Smooth muscle cell (in vitro differentiated cells): ENCODE data around the gene NFIX. TPM values are rescaled to one million over a fixed set of nuclear protein-coding genes. Genes with fewer than 3 reads are reported as not detected.
"Not testable (repeated sequence)": the region's sequence is repeated elsewhere in the genome, so short reads cannot be mapped to it uniquely, and the experiment has no call there.

ENCODE experiments used
- DNase-seq: peaks from one replicate; lab custom pipeline; 2025; ENCODE audit not compliant: unreplicated experiment; lab: John Stamatoyannopoulos, UW
- H2AFZ ChIP-seq: fragments of 200-600 bp; sonication (generic); 2 replicates; pipeline ENCODE4 v1.6.0; 2016; ENCODE audit warnings: antibody characterized with exemption, low read depth, mild to moderate bottlenecking
- H3F3A ChIP-seq: fragments of 200-600 bp; sonication (generic); 2 replicates; pipeline ENCODE4 v1.6.0; 2017; ENCODE audit warnings: antibody characterized with exemption, low read depth
- H3K27ac ChIP-seq: fragments of 200-600 bp; sonication (generic); 2 replicates; pipeline ENCODE4 v1.5.1; 2016; ENCODE audit warnings: low read depth, mild to moderate bottlenecking
- H3K27me3 ChIP-seq: fragments of 200-600 bp; sonication (generic); 2 replicates; pipeline ENCODE4 v1.6.1; 2016; ENCODE audit warnings: low read depth, mild to moderate bottlenecking
- H3K36me3 ChIP-seq: fragments of 200-600 bp; sonication (generic); 2 replicates; pipeline ENCODE4 v1.5.1; 2016; ENCODE audit warnings: low read depth
- H3K4me1 ChIP-seq: fragments of 200-600 bp; sonication (generic); 2 replicates; pipeline ENCODE4 v1.5.1; 2016; ENCODE audit warnings: low read depth
- H3K4me2 ChIP-seq: fragments of 200-600 bp; sonication (generic); 2 replicates; pipeline ENCODE4 v1.6.0; 2016; ENCODE audit warnings: mild to moderate bottlenecking
- H3K4me3 ChIP-seq: fragments of 200-600 bp; sonication (generic); 2 replicates; pipeline ENCODE4 v1.5.1; 2016; ENCODE audit warnings: mild to moderate bottlenecking
- H3K79me2 ChIP-seq: fragments of 200-600 bp; sonication (generic); 2 replicates; pipeline ENCODE4 v1.6.0; 2016; ENCODE audit warnings: low read depth, mild to moderate bottlenecking
- H3K9ac ChIP-seq: fragments of 200-600 bp; sonication (generic); 2 replicates; pipeline ENCODE4 v1.6.0; 2016; ENCODE audit warnings: low read depth
- H3K9me3 ChIP-seq: fragments of 200-600 bp; sonication (generic); replicated peaks from 2 replicates; pipeline ENCODE4 v1.5.1; 2016; ENCODE audit warnings: low read depth
- H4K20me1 ChIP-seq: fragments of 200-600 bp; sonication (generic); 2 replicates; pipeline ENCODE4 v1.6.0; 2016; ENCODE audit warnings: low read depth
- CTCF ChIP-seq: fragments of 200-600 bp; sonication (generic); IDR thresholded peaks from 2 replicates; pipeline ENCODE4 v1.5.1; 2017; ENCODE audit warnings: borderline replicate concordance, mild to moderate bottlenecking, antibody characterized with exemption; ENCODE audit not compliant: insufficient read depth, poor library complexity, severe bottlenecking
- WGBS: methylation state at CpG from one replicate; pipeline ENCODE4 v1.1.7; 2016; ENCODE audit warnings: low lambda C conversion rate; 5-methylcytosine and 5-hydroxymethylcytosine counted together
- polyA plus RNA-seq: library from polyadenylated mRNA; unstranded; fragments of >200 nt; fragmentation: Nextera tagmentation; extraction: Ambion mirVana; gene quantifications from 2 replicates; pipeline ENCODE4 v1.2.1, GENCODE V29; 2016
- total RNA-seq: library from RNA; depleted of rRNA; stranded (reverse); fragments of >200 nt; gene quantifications from 2 replicates; pipeline ENCODE4 v1.2.3, GENCODE V29; 2014

Gene NFIX
- total and polyA plus RNA-seq, 2 experiments from 2014 or later: 1.9 to 2.3 TPM

- H3K4me1 ChIP-seq: peaks cover 13% of the 10 kb centered on the region
- no peaks in the 10 kb centered on the region for H3K9me3 ChIP-seq
- H3K36me3 ChIP-seq: no peaks in the 10 kb centered on the region
- 95% methylated on average over 16 of the region's 16 CpGs for WGBS
- H2AFZ ChIP-seq: no peak overlapping the region
- no peak overlapping the region for H3K27ac ChIP-seq
- H3K4me2 ChIP-seq: no peak overlapping the region
- H3K9ac ChIP-seq: no peak overlapping the region
- no peaks in the 10 kb centered on the region for H3K27me3 ChIP-seq
- H4K20me1 ChIP-seq: peaks cover 28% of the 10 kb centered on the region
- peaks cover 34% of the 10 kb centered on the region for H3K79me2 ChIP-seq
- TF ChIP-seq CTCF: no peak
- peaks cover 15% of the 10 kb centered on the region for H3F3A ChIP-seq
- DNase-seq: no peak
- H3K4me3 ChIP-seq: no peak overlapping the region
Measured at GRCh38 chr19:12949363-12950283, 45.7 kb upstream of the NFIX start.

GRCh38 chr19:12952050-12952449 is 43.2 kb upstream of the NFIX start:
- not testable (repeated sequence) for H3K4me3 ChIP-seq, H3K27me3 ChIP-seq, H3K4me2 ChIP-seq, H2AFZ ChIP-seq, H3K36me3 ChIP-seq, DNase-seq, H3K9ac ChIP-seq, H3K27ac ChIP-seq, H3K9me3 ChIP-seq
- H3K4me1 ChIP-seq: peaks cover 13% of the 10 kb centered on the region
- peaks cover 46% of the 10 kb centered on the region for H3K79me2 ChIP-seq
- H3F3A ChIP-seq: peaks cover 24% of the 10 kb centered on the region
- WGBS: 96% methylated on average over 6 of the region's 6 CpGs
- peaks cover 16% of the 10 kb centered on the region for H4K20me1 ChIP-seq

DNA sequence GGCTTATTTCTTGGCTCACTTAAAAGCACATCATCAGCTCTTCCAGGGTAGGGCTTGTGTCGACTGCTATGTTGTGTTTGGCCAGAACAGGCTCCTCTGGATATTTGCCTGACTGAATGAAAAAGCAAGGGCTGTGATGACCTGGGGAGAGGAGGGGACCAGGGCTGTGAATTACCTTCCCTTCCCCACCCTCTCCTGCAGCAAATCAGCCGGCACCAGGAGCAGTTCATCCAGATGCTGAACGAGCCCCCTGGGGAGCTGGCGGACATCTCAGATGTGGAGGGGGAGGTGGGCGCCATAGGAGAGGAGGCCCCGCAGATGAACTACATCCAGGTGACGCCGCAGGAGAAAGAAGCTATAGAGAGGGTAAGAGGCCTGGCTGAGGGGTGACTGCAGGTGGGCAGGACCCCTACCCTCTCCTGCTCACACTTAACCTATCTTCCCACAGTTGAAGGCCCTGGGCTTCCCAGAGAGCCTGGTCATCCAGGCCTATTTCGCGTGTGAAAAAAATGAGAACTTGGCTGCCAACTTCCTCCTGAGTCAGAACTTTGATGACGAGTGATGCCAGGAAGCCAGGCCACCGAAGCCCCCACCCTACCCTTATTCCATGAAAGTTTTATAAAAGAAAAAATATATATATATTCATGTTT is 42.7 kb upstream of the NFIX start:
- Histone ChIP-seq H3K9ac (no peak overlapping the region), H3K36me3 (no peaks in the 10 kb centered on the region), H3K4me2 (no peak overlapping the region), H3K27me3 (no peaks in the 10 kb centered on the region), H2AFZ (no peak overlapping the region), H3K27ac (no peak overlapping the region), H4K20me1 (peaks cover 11% of the 10 kb centered on the region), H3F3A (peaks cover 24% of the 10 kb centered on the region), H3K79me2 (peaks cover 46% of the 10 kb centered on the region), H3K4me3 (no peak overlapping the region), H3K4me1 (peaks cover 8% of the 10 kb centered on the region), H3K9me3 (no peaks in the 10 kb centered on the region)
- TF ChIP-seq CTCF: no peak
- no peak for DNase-seq
- WGBS: 92% methylated on average over 12 of the region's 12 CpGs

DNA sequence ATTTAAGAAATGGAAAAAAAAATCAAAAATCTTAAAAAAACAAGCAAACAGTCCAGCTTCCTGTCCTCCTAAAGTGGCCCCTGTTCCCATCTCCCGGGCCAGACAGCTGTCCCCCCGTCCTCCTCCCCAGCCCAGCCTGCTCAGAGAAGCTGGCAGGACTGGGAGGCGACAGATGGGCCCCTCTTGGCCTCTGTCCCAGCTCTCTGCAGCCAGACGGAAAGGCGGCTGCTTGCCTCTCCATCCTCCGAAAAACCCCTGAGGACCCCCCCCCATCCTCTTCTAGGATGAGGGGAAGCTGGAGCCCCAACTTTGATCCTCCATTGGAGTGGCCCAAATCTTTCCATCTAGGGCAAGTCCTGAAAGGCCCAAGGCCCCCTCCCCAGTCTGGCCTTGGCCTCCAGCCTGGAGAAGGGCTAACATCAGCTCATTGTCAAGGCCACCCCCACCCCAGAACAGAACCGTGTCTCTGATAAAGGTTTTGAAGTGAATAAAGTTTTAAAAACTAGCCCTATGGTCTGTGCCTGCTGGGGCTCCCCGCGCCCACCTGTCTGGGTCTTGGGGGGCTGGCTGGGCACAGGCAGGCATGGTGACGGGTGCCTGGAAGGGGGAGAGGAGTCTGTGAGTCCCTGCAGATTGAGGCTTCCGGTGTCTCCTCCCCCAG is 42.0 kb upstream of the NFIX start:
- WGBS: 92% methylated on average over 11 of the region's 11 CpGs
- Histone ChIP-seq H2AFZ (no peak overlapping the region), H3K9ac (no peak overlapping the region), H3K4me2 (no peak overlapping the region), H3K9me3 (no peaks in the 10 kb centered on the region), H3K4me1 (peaks cover 7% of the 10 kb centered on the region), H3K27me3 (no peaks in the 10 kb centered on the region), H3K27ac (peak overlapping the region; percentile 28), H3F3A (peaks cover 24% of the 10 kb centered on the region), H3K36me3 (no peaks in the 10 kb centered on the region), H4K20me1 (peaks cover 10% of the 10 kb centered on the region), H3K4me3 (no peak overlapping the region), H3K79me2 (peaks cover 42% of the 10 kb centered on the region)
- DNase-seq: no peak
- no peak for TF ChIP-seq CTCF
